GM12892 (cell line): ENCODE data around the gene SYNE2.
A peak's percentile ranks its signal among the peaks of the same experiment; 100 is the strongest.

Experiments used
- DNase-seq: peaks from one replicate; pipeline ENCODE4 v3.0.0; 2011; ENCODE audit not compliant: insufficient read length
- FAIRE-seq: peaks from 2 replicates; lab custom pipeline; 2011; peaks lifted over from hg19 to GRCh38; lab: Jason Lieb, UNC
- POLR2A ChIP-seq: IDR thresholded peaks from 2 replicates; pipeline ENCODE4 v1.6.1; 2011; ENCODE audit warnings: low read depth, low read length, control low read depth
- POLR2AphosphoS5 ChIP-seq: IDR thresholded peaks from 2 replicates; pipeline ENCODE4 v1.6.1; 2011; ENCODE audit warnings: low read depth, low read length, control low read depth
- TAF1 ChIP-seq: IDR thresholded peaks from 2 replicates; pipeline ENCODE4 v1.6.1; 2011; ENCODE audit warnings: low read depth, mild to moderate bottlenecking, control low read depth, low read length, borderline replicate concordance

SYNE2 gene

DNA sequence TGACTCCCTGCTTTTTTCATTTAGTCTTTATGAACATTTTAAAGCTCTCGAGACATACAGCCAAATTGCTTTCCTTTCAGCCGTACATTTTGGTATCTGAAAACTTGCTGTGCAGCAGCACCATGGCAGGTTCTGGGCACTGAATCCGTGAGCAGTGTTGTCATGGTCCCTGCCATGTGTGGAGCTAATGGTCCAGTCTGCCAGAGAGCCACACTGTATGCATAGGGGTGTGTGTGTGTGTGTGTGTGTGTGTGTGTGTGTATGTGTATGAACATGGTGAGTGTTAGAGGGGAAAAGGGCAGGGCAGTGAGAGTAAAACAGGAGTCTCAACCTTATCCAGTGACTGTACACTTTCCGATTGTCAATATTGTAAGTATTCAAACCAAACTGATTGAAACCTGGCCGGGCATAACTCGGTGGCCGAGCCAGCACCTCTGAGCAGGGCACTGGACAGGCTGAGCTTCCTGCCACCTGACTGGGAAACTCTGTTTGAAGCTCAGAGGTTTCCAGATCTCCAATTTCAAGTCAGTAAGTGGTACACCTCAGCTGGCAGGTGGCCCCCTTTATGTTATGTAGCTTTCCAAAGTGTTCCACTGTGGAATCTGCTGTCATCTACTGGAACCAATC lies 331.4 kb downstream of the SYNE2 start:
- DNase-seq = no peak
- no peak for TF ChIP-seq TAF1
- no peak for TF ChIP-seq POLR2A
- no peak for TF ChIP-seq POLR2AphosphoS5
- no peak for FAIRE-seq

DNA sequence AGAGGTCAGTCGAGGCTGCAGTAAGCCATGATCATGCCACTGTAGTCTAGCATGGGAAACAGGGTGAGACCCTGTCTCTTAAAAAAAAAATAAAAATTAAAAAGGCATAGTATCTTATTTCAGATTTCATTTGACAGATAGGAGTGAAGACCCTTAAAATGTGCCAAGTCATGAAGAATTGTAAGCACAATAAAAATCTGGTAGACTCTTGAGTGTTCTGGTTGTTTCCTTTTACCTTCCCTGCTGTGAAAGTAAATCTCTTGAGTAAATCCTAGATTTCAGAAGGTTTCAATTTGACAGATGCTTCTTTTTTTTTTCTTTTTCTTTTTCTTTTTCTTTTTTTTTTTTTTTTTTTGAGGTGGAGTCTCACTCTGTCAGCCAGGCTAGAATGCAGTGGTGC lies 332.4 kb downstream of the SYNE2 start:
- no peak for DNase-seq
- TF ChIP-seq TAF1 = no peak
- no peak for TF ChIP-seq POLR2AphosphoS5
- TF ChIP-seq POLR2A = no peak
- FAIRE-seq = no peak

DNA sequence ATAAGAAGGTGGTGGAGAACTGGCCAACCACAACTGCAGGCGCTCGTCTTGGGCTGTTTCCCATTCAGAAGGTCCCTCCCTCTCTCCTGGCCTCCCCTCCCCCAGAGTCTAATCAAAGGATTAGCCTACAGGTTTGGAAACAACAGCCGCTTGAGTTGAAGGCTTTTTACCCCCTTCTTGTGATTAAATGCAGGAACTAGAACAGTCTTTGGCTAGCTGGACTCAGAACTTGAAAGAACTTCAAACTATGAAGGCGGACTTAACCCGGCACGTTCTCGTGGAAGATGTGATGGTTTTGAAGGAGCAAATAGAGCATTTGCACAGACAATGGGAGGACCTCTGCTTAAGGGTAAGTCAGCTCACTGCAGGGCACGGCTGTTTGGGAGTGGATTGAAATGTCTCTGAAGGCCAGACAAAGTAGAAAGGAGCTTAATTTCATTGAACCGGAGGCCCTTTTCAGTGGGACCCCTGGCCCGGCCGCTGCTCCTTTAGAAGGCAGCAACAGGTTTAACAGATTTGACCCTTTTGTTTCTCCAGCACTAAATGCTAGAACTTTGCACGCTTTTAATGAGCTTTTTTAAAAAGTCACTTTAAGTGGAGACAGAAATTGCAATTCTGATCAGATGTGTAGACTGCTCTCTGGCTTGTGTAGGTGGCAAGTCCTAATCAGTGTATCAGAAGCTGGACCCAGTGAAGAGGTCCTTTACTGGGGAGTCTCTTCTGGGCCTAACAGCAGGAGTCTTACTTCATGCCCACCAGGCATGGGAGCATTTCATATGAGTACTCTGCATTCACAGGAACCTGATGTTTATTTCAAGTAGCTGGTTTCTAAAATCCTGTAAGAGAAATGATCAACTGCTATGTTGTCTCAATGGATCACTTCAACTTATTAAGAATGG lies 333.7 kb downstream of the SYNE2 start:
- TF ChIP-seq POLR2AphosphoS5 (no peak), TAF1 (no peak), POLR2A (no peak)
- no peak for FAIRE-seq
- no peak for DNase-seq

DNA sequence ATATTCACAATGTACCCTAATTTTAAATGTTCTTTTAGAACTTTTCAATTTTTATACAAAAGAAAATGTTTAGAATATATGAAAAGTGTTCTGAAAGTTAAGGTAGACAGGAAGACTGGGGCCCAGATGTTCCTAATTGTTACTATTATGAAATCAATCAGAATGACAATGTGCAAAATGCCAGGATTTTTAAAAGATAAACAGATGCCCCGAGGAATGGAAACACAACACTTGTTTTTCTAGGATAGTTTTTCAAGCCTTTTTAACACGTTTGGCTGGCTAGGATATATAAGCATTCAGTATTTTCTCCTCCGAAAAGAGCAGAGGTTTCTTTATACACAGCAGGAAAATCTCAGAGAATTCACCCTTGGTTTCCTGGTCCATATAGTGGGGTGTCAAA lies 334.5 kb downstream of the SYNE2 start:
- TF ChIP-seq TAF1 (no peak), POLR2A (no peak), POLR2AphosphoS5 (no peak)
- FAIRE-seq (no peak), DNase-seq (no peak)

DNA sequence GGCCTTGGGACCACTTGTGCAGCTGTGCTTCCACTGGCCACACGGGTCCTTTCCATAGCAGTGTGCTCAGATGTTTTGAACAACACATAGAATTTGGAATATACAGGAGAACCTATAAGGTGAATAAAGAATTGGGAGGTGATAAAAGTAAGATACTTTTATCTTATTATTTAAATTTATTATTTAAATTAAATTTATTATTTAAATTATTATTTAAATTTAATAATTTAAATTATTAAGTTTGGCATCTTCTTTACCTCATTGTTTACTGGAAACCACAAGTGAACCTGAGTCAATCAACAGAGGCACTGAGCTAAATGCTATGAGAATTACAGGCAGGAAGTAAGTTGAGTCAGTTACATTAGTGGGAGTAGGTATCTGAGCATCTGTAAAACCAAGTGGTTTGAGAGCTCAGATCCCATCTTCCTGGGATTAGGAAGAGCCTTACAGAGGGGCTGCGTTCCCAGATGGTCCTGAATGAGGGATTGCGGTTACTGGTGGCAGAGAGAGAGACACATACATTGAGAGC lies 338.2 kb downstream of the SYNE2 start:
- TF ChIP-seq POLR2A (no peak), POLR2AphosphoS5 (no peak), TAF1 (no peak)

DNA sequence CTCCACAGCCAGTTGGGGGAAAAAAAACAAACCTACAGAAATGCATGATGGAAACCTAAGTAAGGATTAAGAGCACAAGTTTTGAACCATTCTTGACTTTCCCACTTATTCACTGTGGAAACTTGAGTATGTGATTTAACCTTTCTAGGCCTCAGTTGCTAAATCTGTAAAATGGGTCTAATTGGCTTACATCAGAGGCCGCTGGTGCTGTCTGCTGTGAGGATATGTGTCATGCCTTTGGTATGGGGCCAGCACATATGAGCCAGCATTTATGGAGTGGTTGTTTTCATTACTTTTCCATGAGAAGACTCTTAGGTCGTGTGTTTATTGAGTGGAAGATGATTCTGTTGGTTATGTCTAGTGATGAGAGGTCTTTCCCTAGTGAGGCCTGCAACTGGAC lies 339.0 kb downstream of the SYNE2 start:
- TF ChIP-seq POLR2AphosphoS5 (no peak), POLR2A (no peak), TAF1 (no peak)
- DNase-seq (no peak), FAIRE-seq (no peak)

More for the DNA sequence above, 338.2 kb downstream of the SYNE2 start:
- FAIRE-seq (no peak), DNase-seq (no peak)

DNA sequence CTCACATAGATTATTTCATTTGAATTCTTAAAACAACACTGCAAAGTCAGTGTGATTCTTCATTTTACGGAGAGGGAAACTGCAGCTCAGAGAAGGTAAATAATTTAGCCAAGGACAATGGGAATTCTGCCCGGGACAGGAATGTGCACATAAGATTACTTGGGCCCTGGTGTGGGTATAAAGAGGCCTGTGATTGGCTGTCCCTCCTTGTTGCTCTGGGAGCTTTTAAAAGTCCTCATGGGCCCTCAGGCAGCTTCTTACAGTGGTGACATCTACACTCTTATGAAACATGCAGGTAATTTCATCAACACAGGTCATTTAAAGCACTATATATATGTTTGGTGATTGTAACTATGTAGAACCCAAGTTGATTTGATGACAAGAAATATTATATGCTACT lies 341.0 kb downstream of the SYNE2 start:
- FAIRE-seq (no peak), DNase-seq (no peak)
- TF ChIP-seq TAF1 (no peak), POLR2A (no peak), POLR2AphosphoS5 (no peak)

DNA sequence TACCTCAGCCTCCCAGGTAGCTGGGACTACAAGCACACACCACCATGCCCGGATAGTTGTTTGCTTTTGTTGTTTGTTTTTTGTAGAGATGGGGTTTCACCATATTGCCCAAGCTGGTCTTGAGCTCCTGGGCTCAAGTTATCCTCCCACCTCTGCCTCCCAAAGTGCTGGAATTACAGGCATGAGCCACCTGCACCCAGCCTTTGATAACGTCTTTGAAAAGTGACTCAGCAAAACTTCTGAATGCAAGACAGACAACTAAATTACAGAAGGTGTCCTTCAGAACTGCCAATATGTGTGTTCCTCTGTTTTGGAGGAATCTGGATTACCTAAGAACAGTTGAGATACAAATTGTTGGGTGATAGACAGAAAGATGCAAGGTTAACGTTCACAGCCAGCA lies 341.6 kb downstream of the SYNE2 start:
- no peak for TF ChIP-seq POLR2A
- no peak for TF ChIP-seq TAF1
- DNase-seq = no peak
- no peak for FAIRE-seq

DNA sequence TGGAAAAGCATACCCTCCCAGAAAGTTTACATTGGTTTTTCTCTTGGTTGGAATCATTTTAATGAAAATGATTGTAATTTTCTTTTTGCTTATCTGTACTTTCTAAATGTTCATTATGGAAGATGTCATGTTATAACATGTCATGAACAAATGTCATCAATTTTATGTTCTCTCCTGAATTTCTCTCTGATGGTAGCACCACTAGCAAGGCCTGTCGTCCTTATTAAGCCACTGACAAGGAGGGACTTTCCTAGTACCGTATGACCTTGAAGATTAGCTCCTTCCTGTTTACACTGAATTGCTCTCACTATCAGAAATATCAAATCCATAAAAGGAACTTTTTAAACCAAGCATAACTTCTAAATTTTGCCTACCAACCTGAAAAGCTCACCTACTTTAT lies 342.4 kb downstream of the SYNE2 start:
- TF ChIP-seq POLR2AphosphoS5 (no peak), TAF1 (no peak), POLR2A (no peak)
- peak; percentile 86 for FAIRE-seq
- no peak for DNase-seq

DNA sequence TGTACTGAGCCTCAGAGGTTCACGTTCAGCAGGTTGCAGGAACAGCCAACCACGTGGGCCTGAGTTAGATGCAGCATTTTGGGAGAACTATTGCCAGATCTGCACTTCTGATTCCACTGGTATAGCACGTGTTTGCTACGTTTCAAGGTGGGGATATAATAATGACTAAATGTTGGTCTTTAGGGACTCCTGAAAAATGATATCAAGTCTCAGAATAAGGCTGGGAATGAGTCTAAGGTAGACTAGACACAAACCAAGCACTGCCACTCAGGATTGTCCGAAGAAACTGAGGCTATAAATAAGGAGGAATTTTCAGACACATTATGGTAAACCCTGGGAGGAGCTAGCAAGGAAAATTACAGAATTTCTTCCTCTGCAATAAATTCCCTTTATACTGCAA lies 343.3 kb downstream of the SYNE2 start:
- peak; percentile 74 for FAIRE-seq
- no peak for DNase-seq
- no peak for TF ChIP-seq POLR2AphosphoS5
- no peak for TF ChIP-seq TAF1
- TF ChIP-seq POLR2A = no peak

DNA sequence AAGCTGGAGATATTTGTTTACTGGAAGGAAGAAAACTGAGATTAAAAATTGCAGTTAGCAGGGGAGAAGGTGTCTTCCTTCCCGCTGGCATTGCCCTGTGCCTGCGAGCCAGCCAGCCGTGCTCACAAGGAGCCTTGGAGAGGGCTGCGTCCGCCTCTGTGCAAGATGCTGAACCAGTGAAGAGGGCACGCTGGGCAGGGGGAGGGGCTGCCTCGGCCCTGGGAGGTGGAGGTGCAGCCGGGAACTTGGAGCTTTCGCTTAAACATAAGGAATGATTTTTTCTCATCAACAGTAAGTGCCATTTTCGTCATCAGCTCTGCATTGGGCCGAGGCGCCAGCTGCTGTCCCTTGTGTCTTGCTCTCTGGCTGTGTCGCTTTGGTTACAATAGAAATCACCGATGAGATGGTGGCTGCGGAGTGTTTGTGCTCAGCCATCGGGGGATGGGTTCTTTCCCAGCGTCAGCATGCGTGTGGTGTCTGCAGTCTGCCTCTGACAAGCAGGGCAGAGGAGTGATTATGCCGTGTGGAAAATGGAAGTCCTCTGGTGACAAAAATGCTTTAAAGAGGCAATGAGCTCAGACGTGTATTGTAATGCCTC lies 344.1 kb downstream of the SYNE2 start:
- TF ChIP-seq POLR2A (no peak), POLR2AphosphoS5 (no peak), TAF1 (no peak)
- DNase-seq = no peak
- peak; percentile 86 for FAIRE-seq
